H1 (cell line): Measurements from ENCODE around the gene LRIT2. TPM values are rescaled to one million over a fixed set of nuclear protein-coding genes. Genes with fewer than 3 reads are reported as not detected.

ENCODE experiments used
- CTCF ChIA-PET: fragments of 300-600 bp; sonication (Branson Sonifier 250); formaldehyde crosslinking; loops from one replicate; lab custom pipeline; 2021; ENCODE audit not compliant: partially characterized antibody; lab: Charles Lee
- POLR2A ChIA-PET: fragments of 300-600 bp; sonication (Branson Sonifier 250); formaldehyde crosslinking; loops from one replicate; lab custom pipeline; 2021; ENCODE audit warnings: inconsistent platforms; ENCODE audit not compliant: partially characterized antibody; lab: Charles Lee
- DNase-seq, 2 experiments: peaks; one replicate each; pipeline versions ENCODE4 v3.0.0 to v3.0.0-alpha.2; 2010 to 2022; ENCODE audit warnings: low spot score in 2 of 2, low read depth in 1 of 2, mixed read lengths in 1 of 2
- FAIRE-seq: peaks from 2 replicates; lab custom pipeline; 2011; peaks lifted over from hg19 to GRCh38; lab: Jason Lieb, UNC
- H2AFZ ChIP-seq: 2 replicates; pipeline ENCODE4 v1.8.1; 2012; ENCODE audit warnings: low read length, inconsistent platforms
- H2AK5ac ChIP-seq: 2 replicates; pipeline ENCODE4 v1.6.1; 2013; ENCODE audit warnings: low read depth, low read length
- H2BK120ac ChIP-seq: replicated peaks from 2 replicates; pipeline ENCODE3; 2013; ENCODE audit warnings: low read depth, low read length, inconsistent platforms
- H2BK12ac ChIP-seq: 2 replicates; pipeline ENCODE4 v1.6.1; 2013; ENCODE audit warnings: low read depth, low read length
- H2BK15ac ChIP-seq: 2 replicates; pipeline ENCODE4 v1.6.1; 2013; ENCODE audit warnings: low read length
- H2BK20ac ChIP-seq: 2 replicates; pipeline ENCODE4 v1.6.1; 2013; ENCODE audit warnings: low read length
- H2BK5ac ChIP-seq: 2 replicates; pipeline ENCODE4 v1.6.1; 2013; ENCODE audit warnings: low read depth, low read length
- H3K14ac ChIP-seq: 2 replicates; pipeline ENCODE4 v1.6.1; 2013; ENCODE audit warnings: inconsistent platforms; ENCODE audit not compliant: insufficient read length
- H3K18ac ChIP-seq: 2 replicates; pipeline ENCODE4 v1.6.1; 2013; ENCODE audit warnings: low read length; ENCODE audit errors: extremely low read depth
- H3K23ac ChIP-seq: 2 replicates; pipeline ENCODE4 v1.6.1; 2013; ENCODE audit warnings: inconsistent platforms; ENCODE audit not compliant: insufficient read length
- H3K23me2 ChIP-seq: 2 replicates; pipeline ENCODE4 v1.6.1; 2013; ENCODE audit warnings: low read depth, low read length
- H3K27ac ChIP-seq: 2 replicates; pipeline ENCODE4 v1.6.1; 2011; ENCODE audit warnings: low read depth, low read length, inconsistent platforms
- H3K27me3 ChIP-seq, 4 experiments: replicated peaks in 1 of 4; 1 replicate in 1 of 4; 2 replicates in 3 of 4; pipeline versions ENCODE4 v1.6.1 to v1.8.1; 2011 to 2013; ENCODE audit warnings: low read length in 3 of 4, mild to moderate bottlenecking in 3 of 4, inconsistent platforms in 2 of 4, mixed read lengths in 2 of 4, moderate library complexity in 1 of 4; ENCODE audit not compliant: control insufficient read depth in 3 of 4, insufficient read depth in 3 of 4; ENCODE audit errors: extremely low read depth in 1 of 4
- H3K36me3 ChIP-seq, 4 experiments: 2 replicates each; pipeline versions ENCODE4 v1.6.1 to v1.8.1; 2011 to 2013; ENCODE audit warnings: mild to moderate bottlenecking in 4 of 4, low read length in 3 of 4, moderate library complexity in 2 of 4, control low read depth in 1 of 4, inconsistent platforms in 1 of 4; ENCODE audit not compliant: insufficient read depth in 4 of 4, control insufficient read depth in 2 of 4
- H3K4ac ChIP-seq: replicated peaks from 2 replicates; pipeline ENCODE3; 2013; ENCODE audit warnings: low read length, low read depth, mixed read lengths, inconsistent platforms; ENCODE audit not compliant: insufficient read length
- H3K4me1 ChIP-seq, 4 experiments: replicated peaks in 1 of 4; 1 replicate in 1 of 4; 2 replicates in 3 of 4; pipeline versions ENCODE4 v1.6.1 to v1.8.1; 2011 to 2013; ENCODE audit warnings: low read length in 3 of 4, inconsistent platforms in 2 of 4, mixed read lengths in 1 of 4; ENCODE audit not compliant: insufficient read depth in 4 of 4, control insufficient read depth in 3 of 4
- H3K4me2 ChIP-seq, 2 experiments: 2 replicates each; pipeline versions ENCODE4 v1.6.1 to v1.8.1; 2011 to 2013; ENCODE audit warnings: low read depth in 2 of 2, low read length in 2 of 2, control low read depth in 1 of 2, inconsistent platforms in 1 of 2, mild to moderate bottlenecking in 1 of 2; ENCODE audit not compliant: insufficient read depth in 1 of 2
- H3K4me3 ChIP-seq, 4 experiments: fragments of 200-600, 300-600 bp in 1 of 4; sonication (generic), shearing (Covaris generic), sonication (Bioruptor Twin) in 1 of 4; 2 replicates each; pipeline versions ENCODE4 v1.5.1 to v1.8.1; 2011 to 2016; ENCODE audit warnings: low read length in 4 of 4, low read depth in 3 of 4, control low read depth in 2 of 4, inconsistent platforms in 2 of 4, mild to moderate bottlenecking in 2 of 4, mixed read lengths in 1 of 4, moderate library complexity in 1 of 4; ENCODE audit not compliant: insufficient read depth in 2 of 4; ENCODE audit errors: extremely low read depth in 1 of 4
- H3K56ac ChIP-seq: replicated peaks from 2 replicates; pipeline ENCODE3; 2013; ENCODE audit warnings: low read depth, mild to moderate bottlenecking, mixed read lengths, low read length, inconsistent platforms; ENCODE audit not compliant: insufficient read length
- H3K79me1 ChIP-seq: 2 replicates; pipeline ENCODE4 v1.6.1; 2013; ENCODE audit warnings: low read depth, low read length, control low read depth
- H3K79me2 ChIP-seq, 2 experiments: 2 replicates each; pipeline versions ENCODE4 v1.6.1 to v1.8.1; 2012 to 2013; ENCODE audit warnings: low read length in 2 of 2, mild to moderate bottlenecking in 2 of 2, inconsistent platforms in 1 of 2; ENCODE audit not compliant: insufficient read depth in 2 of 2, control insufficient read depth in 1 of 2
- H3K9ac ChIP-seq, 4 experiments: replicated peaks in 1 of 4; 1 replicate in 1 of 4; 2 replicates in 3 of 4; pipeline versions ENCODE4 v1.6.1 to v1.8.1; 2011 to 2013; ENCODE audit warnings: low read depth in 3 of 4, low read length in 3 of 4, control low read depth in 2 of 4, mild to moderate bottlenecking in 2 of 4, moderate library complexity in 2 of 4, inconsistent platforms in 1 of 4; ENCODE audit errors: extremely low read depth in 1 of 4
- H3K9me3 ChIP-seq, 2 experiments: 2 replicates each; pipeline versions ENCODE4 v1.6.1 to v1.8.1; 2012 to 2013; ENCODE audit warnings: mild to moderate bottlenecking in 2 of 2, moderate library complexity in 2 of 2, control low read depth in 1 of 2, inconsistent platforms in 1 of 2, low read depth in 1 of 2, low read length in 1 of 2, mixed read lengths in 1 of 2; ENCODE audit not compliant: insufficient read depth in 2 of 2
- H4K20me1 ChIP-seq, 2 experiments: replicated peaks in 1 of 2; 2 replicates each; pipeline versions ENCODE3 to v1.8.1; 2011 to 2013; ENCODE audit warnings: inconsistent platforms in 2 of 2, low read length in 2 of 2, mild to moderate bottlenecking in 1 of 2; ENCODE audit not compliant: insufficient read depth in 2 of 2, control insufficient read depth in 1 of 2
- H4K5ac ChIP-seq: 2 replicates; pipeline ENCODE4 v1.6.1; 2013; ENCODE audit warnings: low read length, low read depth, mixed read lengths, inconsistent platforms; ENCODE audit not compliant: insufficient read length
- H4K8ac ChIP-seq: 2 replicates; pipeline ENCODE4 v1.8.0; 2013; ENCODE audit warnings: mild to moderate bottlenecking, moderate library complexity, low read length, inconsistent platforms; ENCODE audit not compliant: insufficient read depth; ENCODE audit errors: extremely low read depth
- H4K91ac ChIP-seq: replicated peaks from 2 replicates; pipeline ENCODE3; 2013; ENCODE audit warnings: low read length, mixed read lengths, inconsistent platforms; ENCODE audit not compliant: insufficient read length
- RAD21 ChIP-seq, 2 experiments: IDR thresholded peaks in 1 of 2; conservative IDR thresholded peaks in 1 of 2; 2 replicates each; pipeline ENCODE4 v1.6.1; 2011; ENCODE audit warnings: low read depth in 2 of 2, low read length in 2 of 2, improper control_type of control experiment in 1 of 2, inconsistent platforms in 1 of 2, mild to moderate bottlenecking in 1 of 2, moderate library complexity in 1 of 2
- YY1 ChIP-seq: IDR thresholded peaks from 2 replicates; pipeline ENCODE4 v1.6.1; 2011; ENCODE audit warnings: low read depth, mild to moderate bottlenecking, low read length
- WGBS, 2 experiments: shearing (Covaris generic) in 1 of 2; methylation state at CpG; one replicate each; pipeline versions ENCODE4 v1.1.6 to v1.1.7; 2013 to 2015; ENCODE audit warnings: low lambda C conversion rate in 2 of 2, mixed read lengths in 2 of 2, inconsistent platforms in 1 of 2, low coverage in 1 of 2, missing lambda C conversion rate in 1 of 2; ENCODE audit not compliant: insufficient replicate concordance in 2 of 2, insufficient coverage in 1 of 2, insufficient read length in 1 of 2; ENCODE audit errors: extremely low coverage in 1 of 2, missing lambda C conversion rate in 1 of 2; 5-methylcytosine and 5-hydroxymethylcytosine counted together
- polyA plus RNA-seq, 7 experiments: library from polyadenylated mRNA; depleted of rRNA in 3 of 7; stranded (reverse) in 5 of 7; unstranded in 2 of 7; fragments of >200 nt in 5 of 7; fragments of 200-250 nt in 2 of 7; gene quantifications; 1 replicate in 5 of 7; 2 replicates in 1 of 7; 4 replicates in 1 of 7; pipeline versions ENCODE4 v1.2.1 to v1.2.3, GENCODE V29; 2011 to 2013; ENCODE audit warnings: missing spikeins in 2 of 7, mixed read lengths in 2 of 7
- total RNA-seq: library from RNA; stranded (reverse); fragmentation: NEBNext Ultra II Directional; extraction: Animal tissue kit (Norgen Biotek cat#: 25700); gene quantifications from 2 replicates; pipeline ENCODE4 v1.2.1, GENCODE V29; 2021
- TF ChIP-seq, protein P1 (sequence below): IDR thresholded peaks from 2 replicates; pipeline ENCODE4 v1.6.1; 2011; ENCODE audit warnings: low read depth, mild to moderate bottlenecking, low read length; ENCODE audit not compliant: insufficient read depth
- TF ChIP-seq, protein P2 (sequence below), 3 experiments: IDR thresholded peaks; 1 replicate in 2 of 3; 2 replicates in 1 of 3; pipeline versions ENCODE4 v1.5.1 to v1.6.1; 2011; ENCODE audit warnings: low read length in 3 of 3, mild to moderate bottlenecking in 3 of 3, inconsistent platforms in 2 of 3, low read depth in 1 of 3, moderate library complexity in 1 of 3; ENCODE audit not compliant: insufficient read depth in 1 of 3; ENCODE audit errors: control extremely low read depth in 1 of 3

The LRIT2 gene
- total and polyA plus RNA-seq, 2 of the 8 experiments (the other 6 are each of a cell fraction or from before 2014, with no cell fraction given) = not detected

DNA sequence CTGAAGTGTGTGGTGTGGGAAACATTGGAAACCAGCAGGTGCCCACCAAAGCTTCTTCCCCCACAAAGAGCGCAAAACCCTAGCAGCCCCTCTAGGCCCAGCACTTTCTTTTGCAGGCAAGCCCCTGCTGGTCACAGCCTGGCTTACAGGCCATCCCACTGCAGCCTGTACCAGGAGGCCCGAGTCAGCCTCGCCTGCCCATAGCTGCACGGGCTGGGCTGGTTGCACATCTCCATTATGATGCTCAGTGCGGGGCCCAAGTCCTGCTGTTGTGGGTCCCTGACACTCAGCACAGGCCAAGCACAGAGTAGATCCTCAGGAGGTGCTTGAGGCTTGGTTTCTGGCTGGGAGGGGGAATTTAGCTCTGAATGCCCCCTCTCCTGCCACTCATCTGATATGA is 23.0 kb downstream of the LRIT2 start:
- peaks cover 0 to 6% of the 10 kb centered on the region in 2 experiments for H4K20me1 ChIP-seq
- no peaks in the 10 kb centered on the region for H3K9me3 ChIP-seq
- no peak overlapping the region for H3K4me3 ChIP-seq
- H4K8ac ChIP-seq = no peak overlapping the region
- H3K4me2 ChIP-seq = no peak overlapping the region
- H3K79me2 ChIP-seq = no peaks in the 10 kb centered on the region
- no peaks in the 10 kb centered on the region for H3K36me3 ChIP-seq
- no peak overlapping the region for H2BK120ac ChIP-seq
- TF ChIP-seq YY1 = no peak
- peak in 1 of 2 experiments; percentile 4; a peak in 1 of 4 replicates for TF ChIP-seq RAD21 (IDR thresholded peaks at IDR 0.05 in 1 of 2, conservative IDR thresholded peaks at IDR 0.05 in 1 of 2; ENCODE audit: low read depth in 2 of 2, low read length in 2 of 2)
- TF ChIP-seq, protein P1, sequence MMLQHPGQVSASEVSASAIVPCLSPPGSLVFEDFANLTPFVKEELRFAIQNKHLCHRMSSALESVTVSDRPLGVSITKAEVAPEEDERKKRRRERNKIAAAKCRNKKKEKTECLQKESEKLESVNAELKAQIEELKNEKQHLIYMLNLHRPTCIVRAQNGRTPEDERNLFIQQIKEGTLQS = no peak
- TF ChIP-seq, protein P2, sequence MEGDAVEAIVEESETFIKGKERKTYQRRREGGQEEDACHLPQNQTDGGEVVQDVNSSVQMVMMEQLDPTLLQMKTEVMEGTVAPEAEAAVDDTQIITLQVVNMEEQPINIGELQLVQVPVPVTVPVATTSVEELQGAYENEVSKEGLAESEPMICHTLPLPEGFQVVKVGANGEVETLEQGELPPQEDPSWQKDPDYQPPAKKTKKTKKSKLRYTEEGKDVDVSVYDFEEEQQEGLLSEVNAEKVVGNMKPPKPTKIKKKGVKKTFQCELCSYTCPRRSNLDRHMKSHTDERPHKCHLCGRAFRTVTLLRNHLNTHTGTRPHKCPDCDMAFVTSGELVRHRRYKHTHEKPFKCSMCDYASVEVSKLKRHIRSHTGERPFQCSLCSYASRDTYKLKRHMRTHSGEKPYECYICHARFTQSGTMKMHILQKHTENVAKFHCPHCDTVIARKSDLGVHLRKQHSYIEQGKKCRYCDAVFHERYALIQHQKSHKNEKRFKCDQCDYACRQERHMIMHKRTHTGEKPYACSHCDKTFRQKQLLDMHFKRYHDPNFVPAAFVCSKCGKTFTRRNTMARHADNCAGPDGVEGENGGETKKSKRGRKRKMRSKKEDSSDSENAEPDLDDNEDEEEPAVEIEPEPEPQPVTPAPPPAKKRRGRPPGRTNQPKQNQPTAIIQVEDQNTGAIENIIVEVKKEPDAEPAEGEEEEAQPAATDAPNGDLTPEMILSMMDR (IDR thresholded peaks at IDR 0.05; ENCODE audit: control extremely low read depth in 1 of 3, insufficient read depth in 1 of 3, low read depth in 1 of 3, low read length in 3 of 3) = peak in 2 of 3 experiments; percentile 27 to 29; a peak in 2 of 4 replicates
- CTCF ChIA-PET = interaction anchor here (1.1 to 10.8 kb wide), 21 partner anchors 10 to 338 kb away, joined by 3 to 248 read pairs (median 8); partner anchors contain the start of genes CDHR1 and GHITM
- H3K14ac ChIP-seq = no peak overlapping the region
- H2AFZ ChIP-seq = no peak overlapping the region
- DNase-seq = no peak
- H2BK15ac ChIP-seq = no peak overlapping the region
- no peak overlapping the region for H2BK12ac ChIP-seq
- no peak overlapping the region for H3K56ac ChIP-seq
- no peaks in the 10 kb centered on the region for H3K23me2 ChIP-seq
- H3K79me1 ChIP-seq = no peaks in the 10 kb centered on the region
- POLR2A ChIA-PET = interaction anchor here (0.9 kb wide), 1 partner anchor 47 kb away, joined by 4 read pairs; no protein-coding TSS in a partner anchor
- 90% methylated on average over 5 of the region's 5 CpGs; no CpG with 5 or more reads in 1 of the 2 experiments for WGBS, 2 experiments
- H2AK5ac ChIP-seq = no peak overlapping the region
- no peak overlapping the region for H3K18ac ChIP-seq
- H3K4ac ChIP-seq = no peak overlapping the region
- H4K5ac ChIP-seq = no peak overlapping the region
- no peak overlapping the region for H3K27ac ChIP-seq
- FAIRE-seq = no peak
- H3K23ac ChIP-seq = no peak overlapping the region
- no peaks in the 10 kb centered on the region for H3K4me1 ChIP-seq
- H3K9ac ChIP-seq = no peak overlapping the region
- no peak overlapping the region for H2BK5ac ChIP-seq
- H3K27me3 ChIP-seq = no peaks in the 10 kb centered on the region
- H4K91ac ChIP-seq = no peak overlapping the region
- no peak overlapping the region for H2BK20ac ChIP-seq
